ENCODE data around the gene CUX1.
"Not testable (repeated sequence)": the region's sequence is repeated elsewhere in the genome, so short reads cannot be mapped to it uniquely, and the experiment has no call there.

CUX1 gene

GRCh38 chr7:102099474-102099873 lies 282.0 kb downstream of the CUX1 start:
- DNase-seq (ENCODE audit: low spot score), result no peak

GRCh38 chr7:102101111-102101551 lies 283.7 kb downstream of the CUX1 start:
- DNase-seq (ENCODE audit: low spot score), result no peak

- DNase-seq (ENCODE audit: low spot score), result no peak
Observed at GRCh38 chr7:102101926-102102325, 284.5 kb downstream of the CUX1 start.

GRCh38 chr7:102103027-102103372 lies 285.6 kb downstream of the CUX1 start:
- no peak for DNase-seq (ENCODE audit: low spot score)

- no peak for DNase-seq (ENCODE audit: low spot score)
Observed at GRCh38 chr7:102104245-102104644, 286.8 kb downstream of the CUX1 start.

GRCh38 chr7:102106625-102107024 lies 289.2 kb downstream of the CUX1 start:
- no peak for DNase-seq (ENCODE audit: low spot score)

- no peak for DNase-seq (ENCODE audit: low spot score)
Observed at GRCh38 chr7:102107474-102108104, 290.2 kb downstream of the CUX1 start.

- DNase-seq (ENCODE audit: low spot score), result no peak
Observed at GRCh38 chr7:102111061-102112041, 293.9 kb downstream of the CUX1 start.

GRCh38 chr7:102115181-102115580 lies 297.8 kb downstream of the CUX1 start:
- DNase-seq (ENCODE audit: low spot score), result no peak

- DNase-seq (ENCODE audit: low spot score), result no peak
Observed at GRCh38 chr7:102115931-102116330, 298.5 kb downstream of the CUX1 start.

- DNase-seq (ENCODE audit: low spot score), result no peak
Observed at GRCh38 chr7:102117743-102118142, 300.3 kb downstream of the CUX1 start.

GRCh38 chr7:102119213-102119651 lies 301.8 kb downstream of the CUX1 start:
- DNase-seq (ENCODE audit: low spot score), result no peak

- no peak for DNase-seq (ENCODE audit: low spot score)
Observed at GRCh38 chr7:102119925-102120324, 302.5 kb downstream of the CUX1 start.

GRCh38 chr7:102120666-102121195 lies 303.3 kb downstream of the CUX1 start:
- DNase-seq (ENCODE audit: low spot score), result no peak

- DNase-seq (ENCODE audit: low spot score), result no peak
Observed at GRCh38 chr7:102122026-102122425, 304.6 kb downstream of the CUX1 start.

- DNase-seq (ENCODE audit: low spot score), result no peak
Observed at GRCh38 chr7:102125127-102125596, 307.7 kb downstream of the CUX1 start.

GRCh38 chr7:102128303-102128702 lies 310.9 kb downstream of the CUX1 start:
- no peak for DNase-seq (ENCODE audit: low spot score)

- DNase-seq (ENCODE audit: low spot score), result no peak
Observed at GRCh38 chr7:102129636-102130370, 312.4 kb downstream of the CUX1 start.

GRCh38 chr7:102132209-102132752 lies 314.9 kb downstream of the CUX1 start:
- no peak for DNase-seq (ENCODE audit: low spot score)

GRCh38 chr7:102138676-102139075 lies 321.2 kb downstream of the CUX1 start:
- DNase-seq (ENCODE audit: low spot score), result no peak

GRCh38 chr7:102140952-102141370 lies 323.5 kb downstream of the CUX1 start:
- no peak for DNase-seq (ENCODE audit: low spot score)

GRCh38 chr7:102142433-102142832 lies 325.0 kb downstream of the CUX1 start:
- not testable (repeated sequence) for DNase-seq (ENCODE audit: low spot score)
